K562 (cell line): ENCODE measurements around the gene NHLH2. TPM values are rescaled to one million over a fixed set of nuclear protein-coding genes. Genes with fewer than 3 reads are reported as not detected.

ENCODE experiments used
- ATAC-seq: fragments of 200-7000 bp; cut with Tn5 transposase; 3 replicates; pipeline ENCODE4 v1.9.1; 2020; ENCODE audit warnings: moderate library complexity
- BruUV-seq: library from RNA; stranded (reverse); fragments of 400-500 nt; replicated peaks from 2 replicates; lab custom pipeline; 2021; lab: Mats Ljungman, UMichigan
- CTCF ChIA-PET: fragments of 300-600 bp; formaldehyde crosslinking; extraction: SDS; loops from one replicate; lab custom pipeline; 2021; ENCODE audit warnings: low intra/inter-chr PET ratio; lab: Yijun Ruan, JAX
- POLR2A ChIA-PET: fragments of 300-600, 350-650 bp; sonication (Branson Sonifier 250); formaldehyde crosslinking; extraction: SDS; loops from one replicate; lab custom pipeline; 2021; ENCODE audit warnings: antibody characterized with exemption, inconsistent platforms; lab: Yijun Ruan, JAX
- DNase-seq, 4 experiments: peaks; one replicate each; pipeline versions ENCODE4 v3.0.0 to v3.0.0-alpha.2; 2011 to 2018; ENCODE audit warnings: low spot score in 3 of 4, mixed read lengths in 3 of 4; ENCODE audit errors: extremely low read depth in 1 of 4
- FAIRE-seq: peaks from 2 replicates; lab custom pipeline; 2011; peaks lifted over from hg19 to GRCh38; lab: Jason Lieb, UNC
- H2AFZ ChIP-seq: 2 replicates; pipeline ENCODE4 v1.6.0; 2011; ENCODE audit warnings: low read depth, low read length, control low read depth, inconsistent platforms
- H3K27ac ChIP-seq: fragments of 200-600 bp; 3 replicates; pipeline ENCODE4 v1.8.0; 2011; ENCODE audit warnings: low read depth, mild to moderate bottlenecking, control low read depth, inconsistent platforms, low read length, moderate library complexity, mixed read lengths; ENCODE audit errors: extremely low read depth
- H3K27me3 ChIP-seq, 2 experiments: fragments of 300-600 bp in 1 of 2; 2 replicates in 1 of 2; 3 replicates in 1 of 2; pipeline versions ENCODE4 v1.6.0 to v1.8.0; 2011; ENCODE audit warnings: inconsistent platforms in 2 of 2, low read length in 2 of 2, mild to moderate bottlenecking in 1 of 2, mixed read lengths in 1 of 2, moderate library complexity in 1 of 2; ENCODE audit not compliant: control insufficient read depth in 2 of 2, insufficient read depth in 2 of 2
- H3K36me3 ChIP-seq: fragments of 300-600 bp; 3 replicates; pipeline ENCODE4 v1.8.0; 2011; ENCODE audit warnings: mild to moderate bottlenecking, low read length, inconsistent platforms; ENCODE audit not compliant: control insufficient read depth, insufficient read depth
- H3K4me1 ChIP-seq, 2 experiments: fragments of 200-600 bp in 1 of 2; replicated peaks in 1 of 2; 2 replicates in 1 of 2; 3 replicates in 1 of 2; pipeline versions ENCODE4 v1.5.1 to v1.8.0; 2011; ENCODE audit warnings: inconsistent platforms in 2 of 2, low read length in 2 of 2, mild to moderate bottlenecking in 1 of 2, mixed read lengths in 1 of 2, moderate library complexity in 1 of 2; ENCODE audit not compliant: control insufficient read depth in 2 of 2, insufficient read depth in 2 of 2
- H3K4me2 ChIP-seq: 2 replicates; pipeline ENCODE4 v1.6.1; 2011; ENCODE audit warnings: low read length, control low read depth, inconsistent platforms, mixed read lengths; ENCODE audit not compliant: insufficient read depth
- H3K4me3 ChIP-seq: fragments of 200-600 bp; sonication (generic), shearing (Covaris generic); 2 replicates; pipeline ENCODE4 v1.5.1; 2016; ENCODE audit warnings: control low read depth, inconsistent platforms
- H3K79me2 ChIP-seq: fragments of 200-600 bp; 3 replicates; pipeline ENCODE4 v1.8.0; 2011; ENCODE audit warnings: low read length, inconsistent platforms; ENCODE audit not compliant: control insufficient read depth, insufficient read depth
- H3K9ac ChIP-seq, 2 experiments: 2 replicates each; pipeline versions ENCODE4 v1.6.0 to v1.6.1; 2011; ENCODE audit warnings: low read depth in 2 of 2, low read length in 2 of 2, control low read depth in 1 of 2, inconsistent platforms in 1 of 2, mild to moderate bottlenecking in 1 of 2, mixed read lengths in 1 of 2; ENCODE audit not compliant: insufficient read depth in 1 of 2
- H3K9me1 ChIP-seq: one replicate; pipeline ENCODE4 v1.6.0; 2011; ENCODE audit warnings: inconsistent platforms, mild to moderate bottlenecking, low read length, moderate library complexity; ENCODE audit not compliant: control insufficient read depth, insufficient read depth
- H3K9me3 ChIP-seq: replicated peaks from 2 replicates; pipeline ENCODE4 v1.5.1; 2011; ENCODE audit warnings: low read depth, low read length, inconsistent platforms; ENCODE audit not compliant: control insufficient read depth, insufficient read depth
- H4K20me1 ChIP-seq: replicated peaks from 2 replicates; pipeline ENCODE4 v1.6.1; 2011; ENCODE audit warnings: low read length, inconsistent platforms, mixed read lengths; ENCODE audit not compliant: control insufficient read depth, insufficient read depth
- ATF7 ChIP-seq: fragments of 450-650 bp; IDR thresholded peaks from 2 replicates; pipeline ENCODE4 v1.7.1; 2014; ENCODE audit warnings: mild to moderate bottlenecking, moderate library complexity
- CBFB ChIP-seq: sonication (generic); formaldehyde crosslinking; IDR thresholded peaks from 2 replicates; pipeline ENCODE4 v1.4.0; 2020; ENCODE audit warnings: mild to moderate bottlenecking, missing genetic modification reagents
- DIDO1 ChIP-seq: fragments of 450-650 bp; IDR thresholded peaks from 2 replicates; pipeline ENCODE4 v1.6.1; 2016; ENCODE audit warnings: low read depth, missing biosample characterization, missing genetic modification characterization
- EZH2 ChIP-seq: IDR thresholded peaks from 2 replicates; pipeline ENCODE4 v1.6.1; 2012; ENCODE audit warnings: low read depth, mild to moderate bottlenecking, inconsistent platforms, low read length, borderline replicate concordance
- NFIC ChIP-seq: fragments of 450-650 bp; IDR thresholded peaks from 2 replicates; pipeline ENCODE4 v1.6.1; 2017; ENCODE audit warnings: mild to moderate bottlenecking, inconsistent platforms
- NFIX ChIP-seq: fragments of 250-450 bp; sonication (Bioruptor Pico); IDR thresholded peaks from 2 replicates; pipeline ENCODE4 v1.4.0; 2020; ENCODE audit warnings: low read depth, mild to moderate bottlenecking, moderate library complexity
- NR3C1 ChIP-seq: sonication (generic); formaldehyde crosslinking; IDR thresholded peaks from 2 replicates; pipeline ENCODE4 v1.8.1; 2022; ENCODE audit warnings: missing genetic modification reagents
- POLR2AphosphoS5 ChIP-seq: IDR thresholded peaks from 2 replicates; pipeline ENCODE4 v1.6.1; 2011; ENCODE audit warnings: mild to moderate bottlenecking, low read depth, low read length, moderate library complexity; ENCODE audit not compliant: control insufficient read depth, insufficient read depth
- PRMT5 ChIP-seq: sonication (generic); formaldehyde crosslinking; IDR thresholded peaks from 2 replicates; pipeline ENCODE4 v1.5.0; 2020; ENCODE audit warnings: missing genetic modification reagents
- SMARCC2 ChIP-seq: fragments of 450-650 bp; IDR thresholded peaks from 2 replicates; pipeline ENCODE4 v1.6.1; 2017; ENCODE audit warnings: antibody characterized with exemption, moderate library complexity, mild to moderate bottlenecking, low read depth
- XRCC3 ChIP-seq: fragments of 450-650 bp; IDR thresholded peaks from 2 replicates; pipeline ENCODE4 v1.6.1; 2017; ENCODE audit warnings: mild to moderate bottlenecking, moderate library complexity
- YBX1 ChIP-seq: fragments of 450-650 bp; IDR thresholded peaks from 2 replicates; pipeline ENCODE4 v1.7.1; 2016; ENCODE audit warnings: mild to moderate bottlenecking
- ZBTB8A ChIP-seq: fragments of 450-650 bp; IDR thresholded peaks from 2 replicates; pipeline ENCODE4 v1.6.1; 2018; ENCODE audit warnings: mild to moderate bottlenecking, moderate library complexity; ENCODE audit not compliant: partially characterized antibody
- ZC3H4 ChIP-seq: sonication (generic); formaldehyde crosslinking; IDR thresholded peaks from 2 replicates; pipeline ENCODE4 v1.9.0; 2021; ENCODE audit warnings: missing genetic modification reagents, borderline replicate concordance
- ZNF165 ChIP-seq: fragments of 250-450 bp; sonication (Bioruptor Pico); IDR thresholded peaks from 2 replicates; pipeline ENCODE4 v1.4.0; 2020; ENCODE audit warnings: borderline replicate concordance
- ZNF316 ChIP-seq: fragments of 450-650 bp; IDR thresholded peaks from 2 replicates; pipeline ENCODE4 v1.6.1; 2016
- WGBS: fragments of 100-300 bp; shearing (Covaris generic); methylation state at CpG from one replicate; pipeline ENCODE4 v1.1.6; 2016; ENCODE audit warnings: low coverage, mixed read lengths; ENCODE audit not compliant: insufficient coverage; ENCODE audit errors: missing lambda C conversion rate; 5-methylcytosine and 5-hydroxymethylcytosine counted together
- in situ Hi-C: fragments of 300-500 bp; cut with MboI; formaldehyde crosslinking; loops from 4 replicates; pipeline ENCODE4 v1.15.0; 2018; ENCODE audit warnings: inconsistent platforms, mixed read lengths
- intact Hi-C: fragments of 100-400 bp; cut with micrococcal nuclease; formaldehyde crosslinking; loops from 2 replicates; pipeline ENCODE4 v1.14.2; 2022
- polyA plus RNA-seq, 8 experiments: library from polyadenylated mRNA; depleted of rRNA in 4 of 8; stranded (reverse) in 5 of 8; unstranded in 3 of 8; fragments of >200 nt; fragmentation: Nextera tagmentation in 2 of 8; fragmentation: Illumina TruSeq in 1 of 8; extraction: Ambion mirVana in 2 of 8; extraction: Trizol in 1 of 8; gene quantifications; 2 replicates each; pipeline versions ENCODE4 v1.2.1 to v1.2.3, GENCODE V29; 2011 to 2014; ENCODE audit warnings: inconsistent platforms in 1 of 8, missing spikeins in 1 of 8
- total RNA-seq, 7 experiments: library from RNA; depleted of rRNA in 6 of 7; stranded (reverse); fragments of >200 nt in 6 of 7; fragmentation: Illumina TruSeq in 2 of 7; extraction: Trizol in 2 of 7; gene quantifications; 2 replicates each; pipeline versions ENCODE4 v1.2.1 to v1.2.3, GENCODE V29; 2011 to 2021; ENCODE audit warnings: low replicate concordance in 1 of 7
- TF ChIP-seq, protein P1 (sequence below): sonication (generic); formaldehyde crosslinking; IDR thresholded peaks from 2 replicates; pipeline ENCODE4 v1.5.0; 2020; ENCODE audit warnings: missing genetic modification reagents
- TF ChIP-seq, protein P2 (sequence below): fragments of 450-650 bp; IDR thresholded peaks from 2 replicates; pipeline ENCODE4 v1.6.1; 2017; ENCODE audit warnings: antibody characterized with exemption, mild to moderate bottlenecking

The NHLH2 gene
- total and polyA plus RNA-seq, 9 of the 15 experiments (the other 6 are each of a cell fraction or from before 2014, with no cell fraction given): not detected

DNA sequence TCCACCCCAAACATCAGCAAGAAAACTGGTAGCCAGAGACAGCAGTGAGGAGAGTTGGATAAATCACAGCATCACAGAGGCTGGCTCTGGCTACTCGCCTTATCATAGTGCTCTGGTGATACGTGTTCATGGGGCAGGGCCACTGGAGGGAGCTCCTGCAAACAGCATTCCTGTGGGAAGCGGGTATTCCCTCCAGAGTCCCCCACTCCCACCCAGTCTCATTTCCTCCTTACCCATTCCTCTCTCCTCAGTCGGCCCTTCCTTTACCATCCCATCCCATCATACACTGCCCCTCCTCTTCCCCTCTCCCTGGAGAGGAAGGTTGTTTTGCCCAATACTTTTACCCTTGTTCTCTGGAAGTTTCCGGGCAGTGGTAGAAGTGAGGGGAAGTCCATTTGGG, 7.1 kb downstream of the NHLH2 start:
- FAIRE-seq (no peak), DNase-seq (no peak)
- Histone ChIP-seq H3K4me1 (peaks cover 0 to 15% of the 10 kb centered on the region in 2 experiments; a peak in 1 of 5 replicates), H3K9me3 (no peaks in the 10 kb centered on the region), H4K20me1 (no peaks in the 10 kb centered on the region), H3K27ac (no peak overlapping the region), H3K4me3 (no peak overlapping the region), H3K79me2 (no peaks in the 10 kb centered on the region), H3K9ac (no peak overlapping the region), H3K9me1 (no peaks in the 10 kb centered on the region), H3K36me3 (no peaks in the 10 kb centered on the region)
- intact Hi-C loops (no loop called here), in situ Hi-C loops (no loop called here)
- CTCF ChIA-PET: no interaction called here
- 0% methylated on average over 5 of the region's 5 CpGs for WGBS
- TF ChIP-seq CBFB (no peak), ZNF165 (CRISPR knock-in tag) (no peak), EZH2 (no peak), NR3C1 (CRISPR knock-in tag) (no peak), POLR2AphosphoS5 (no peak), ZNF316 (no peak), ZBTB8A (no peak), NFIX (CRISPR knock-in tag) (no peak), YBX1 (no peak), ZC3H4 (CRISPR knock-in tag) (no peak), XRCC3 (no peak), DIDO1 (tag) (no peak), PRMT5 (CRISPR knock-in tag) (no peak), ATF7 (no peak), NFIC (no peak), SMARCC2 (no peak)
- TF ChIP-seq, protein P1, sequence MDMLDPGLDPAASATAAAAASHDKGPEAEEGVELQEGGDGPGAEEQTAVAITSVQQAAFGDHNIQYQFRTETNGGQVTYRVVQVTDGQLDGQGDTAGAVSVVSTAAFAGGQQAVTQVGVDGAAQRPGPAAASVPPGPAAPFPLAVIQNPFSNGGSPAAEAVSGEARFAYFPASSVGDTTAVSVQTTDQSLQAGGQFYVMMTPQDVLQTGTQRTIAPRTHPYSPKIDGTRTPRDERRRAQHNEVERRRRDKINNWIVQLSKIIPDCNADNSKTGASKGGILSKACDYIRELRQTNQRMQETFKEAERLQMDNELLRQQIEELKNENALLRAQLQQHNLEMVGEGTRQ (CRISPR knock-in tag): no peak
- TF ChIP-seq, protein P2, sequence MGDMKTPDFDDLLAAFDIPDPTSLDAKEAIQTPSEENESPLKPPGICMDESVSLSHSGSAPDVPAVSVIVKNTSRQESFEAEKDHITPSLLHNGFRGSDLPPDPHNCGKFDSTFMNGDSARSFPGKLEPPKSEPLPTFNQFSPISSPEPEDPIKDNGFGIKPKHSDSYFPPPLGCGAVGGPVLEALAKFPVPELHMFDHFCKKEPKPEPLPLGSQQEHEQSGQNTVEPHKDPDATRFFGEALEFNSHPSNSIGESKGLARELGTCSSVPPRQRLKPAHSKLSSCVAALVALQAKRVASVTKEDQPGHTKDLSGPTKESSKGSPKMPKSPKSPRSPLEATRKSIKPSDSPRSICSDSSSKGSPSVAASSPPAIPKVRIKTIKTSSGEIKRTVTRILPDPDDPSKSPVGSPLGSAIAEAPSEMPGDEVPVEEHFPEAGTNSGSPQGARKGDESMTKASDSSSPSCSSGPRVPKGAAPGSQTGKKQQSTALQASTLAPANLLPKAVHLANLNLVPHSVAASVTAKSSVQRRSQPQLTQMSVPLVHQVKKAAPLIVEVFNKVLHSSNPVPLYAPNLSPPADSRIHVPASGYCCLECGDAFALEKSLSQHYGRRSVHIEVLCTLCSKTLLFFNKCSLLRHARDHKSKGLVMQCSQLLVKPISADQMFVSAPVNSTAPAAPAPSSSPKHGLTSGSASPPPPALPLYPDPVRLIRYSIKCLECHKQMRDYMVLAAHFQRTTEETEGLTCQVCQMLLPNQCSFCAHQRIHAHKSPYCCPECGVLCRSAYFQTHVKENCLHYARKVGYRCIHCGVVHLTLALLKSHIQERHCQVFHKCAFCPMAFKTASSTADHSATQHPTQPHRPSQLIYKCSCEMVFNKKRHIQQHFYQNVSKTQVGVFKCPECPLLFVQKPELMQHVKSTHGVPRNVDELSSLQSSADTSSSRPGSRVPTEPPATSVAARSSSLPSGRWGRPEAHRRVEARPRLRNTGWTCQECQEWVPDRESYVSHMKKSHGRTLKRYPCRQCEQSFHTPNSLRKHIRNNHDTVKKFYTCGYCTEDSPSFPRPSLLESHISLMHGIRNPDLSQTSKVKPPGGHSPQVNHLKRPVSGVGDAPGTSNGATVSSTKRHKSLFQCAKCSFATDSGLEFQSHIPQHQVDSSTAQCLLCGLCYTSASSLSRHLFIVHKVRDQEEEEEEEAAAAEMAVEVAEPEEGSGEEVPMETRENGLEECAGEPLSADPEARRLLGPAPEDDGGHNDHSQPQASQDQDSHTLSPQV: no peak
- TF ChIP-seq, all 486 proteins: peak for 0
- no peak for ATAC-seq
- Histone ChIP-seq H3K27me3 (peaks cover 2 to 21% of the 10 kb centered on the region in 2 experiments; a peak in 3 of 5 replicates), H3K4me2 (no peak overlapping the region), H2AFZ (no peak overlapping the region)
- no TSS peak for BruUV-seq
- POLR2A ChIA-PET: interaction anchor here (0.7 kb wide), 1 partner anchor 64 kb away, joined by 3 read pairs; no protein-coding TSS in a partner anchor
